Measurements from ENCODE around the gene ALG14. TPM values are rescaled to one million over a fixed set of nuclear protein-coding genes. Genes with fewer than 3 reads are reported as not detected.
"Not testable (repeated sequence)": the region's sequence is repeated elsewhere in the genome, so short reads cannot be mapped to it uniquely, and the experiment has no call there.

The ALG14 gene
- total RNA-seq, 1 donor from 2014 or later = 1.5 TPM

DNA sequence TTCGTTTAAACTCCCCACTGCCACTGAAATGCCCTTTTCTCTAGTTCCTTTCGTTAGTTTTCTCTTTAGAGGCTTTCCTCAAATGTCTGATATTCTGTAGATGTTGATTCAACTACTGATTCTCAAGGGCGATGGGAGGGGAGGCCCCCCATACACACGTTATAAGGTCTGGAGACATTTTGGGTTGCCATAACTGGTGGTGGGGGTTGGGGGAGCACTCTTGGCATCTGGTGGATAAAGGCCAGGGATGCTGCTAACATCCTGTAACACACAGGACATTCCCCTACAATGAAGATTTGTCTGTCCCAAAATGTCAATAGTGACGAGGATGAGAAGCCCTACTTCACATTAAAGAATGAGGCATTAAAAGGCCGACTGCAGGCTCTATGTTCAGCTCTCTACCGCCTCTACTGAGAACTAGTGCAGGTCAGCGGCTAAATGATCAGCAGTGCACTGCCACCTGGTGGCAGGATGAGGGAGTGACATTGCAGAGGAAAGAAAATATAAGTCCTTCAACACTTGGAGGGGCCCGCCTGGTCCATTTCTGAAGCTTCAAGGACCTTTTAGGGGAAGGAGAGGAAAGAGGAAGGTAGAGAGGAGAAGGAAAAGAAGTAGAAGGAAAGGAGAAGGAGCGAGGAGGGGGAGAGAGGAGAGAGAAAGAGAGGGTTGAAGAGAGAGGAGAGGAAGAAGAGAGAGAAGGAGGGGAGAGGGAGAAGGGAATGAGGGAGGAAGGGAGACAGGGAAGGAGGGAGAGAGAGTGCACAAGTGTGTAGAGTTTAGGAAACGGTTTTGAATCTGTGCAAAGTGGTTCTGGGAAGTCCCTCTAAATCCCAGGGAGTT, 29.4 kb downstream of the ALG14 start:
- DNase-seq (ENCODE audit: low read depth in 2 of 2) = peak; percentile 79 to 89

DNA sequence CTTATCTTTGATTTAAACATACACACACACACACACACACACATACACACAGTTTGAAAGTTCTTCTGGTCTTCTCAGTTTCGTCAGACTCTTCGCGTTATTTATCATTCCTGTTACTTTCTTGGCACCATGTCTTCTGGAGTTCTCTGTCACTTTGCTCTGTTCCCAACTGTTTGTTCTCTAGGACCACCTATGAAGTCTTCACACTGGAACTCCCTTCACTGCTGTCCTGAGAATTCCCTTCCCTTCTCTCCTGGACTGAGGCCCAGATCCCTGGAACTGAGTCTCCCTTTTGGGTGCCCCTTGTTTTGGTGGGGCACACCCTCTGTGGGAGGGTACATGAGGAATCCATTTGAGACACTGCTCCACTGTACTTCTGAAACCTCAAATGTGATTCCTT, 30.5 kb downstream of the ALG14 start:
- DNase-seq (ENCODE audit: low read depth in 2 of 2) = no peak

DNA sequence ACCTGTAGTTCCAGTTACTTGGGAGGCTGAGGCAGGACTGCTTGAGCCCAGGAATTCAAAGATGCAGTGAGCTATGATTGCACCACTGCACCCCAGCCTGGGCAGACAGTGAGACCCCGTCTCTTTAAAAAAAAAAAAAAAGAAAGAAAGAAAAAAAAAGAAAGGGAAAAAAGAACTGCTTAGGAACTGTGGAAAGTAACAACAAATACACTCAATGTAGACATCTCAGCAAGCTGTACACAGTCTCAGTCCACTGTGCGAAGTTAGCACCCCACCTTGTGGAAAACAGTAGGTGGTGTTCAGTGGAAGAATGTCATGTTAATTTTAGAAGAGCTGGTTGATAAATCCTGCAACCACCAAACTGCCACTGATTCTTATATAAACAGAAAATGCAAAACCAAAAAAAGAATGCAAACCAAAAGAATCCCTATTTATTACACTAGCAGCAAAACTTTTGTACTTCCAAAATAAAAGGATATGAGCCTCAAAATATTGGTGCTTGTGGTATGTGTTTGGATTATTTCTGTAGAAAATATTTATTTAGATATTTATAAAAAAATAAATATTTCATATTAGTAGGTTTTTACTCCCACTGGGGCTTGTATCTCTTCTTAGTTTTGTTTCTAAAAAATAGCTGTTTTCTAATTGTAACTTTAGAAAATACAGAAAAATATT, 31.1 kb downstream of the ALG14 start:
- peak; percentile 86 to 88 for DNase-seq (ENCODE audit: low read depth in 2 of 2)

DNA sequence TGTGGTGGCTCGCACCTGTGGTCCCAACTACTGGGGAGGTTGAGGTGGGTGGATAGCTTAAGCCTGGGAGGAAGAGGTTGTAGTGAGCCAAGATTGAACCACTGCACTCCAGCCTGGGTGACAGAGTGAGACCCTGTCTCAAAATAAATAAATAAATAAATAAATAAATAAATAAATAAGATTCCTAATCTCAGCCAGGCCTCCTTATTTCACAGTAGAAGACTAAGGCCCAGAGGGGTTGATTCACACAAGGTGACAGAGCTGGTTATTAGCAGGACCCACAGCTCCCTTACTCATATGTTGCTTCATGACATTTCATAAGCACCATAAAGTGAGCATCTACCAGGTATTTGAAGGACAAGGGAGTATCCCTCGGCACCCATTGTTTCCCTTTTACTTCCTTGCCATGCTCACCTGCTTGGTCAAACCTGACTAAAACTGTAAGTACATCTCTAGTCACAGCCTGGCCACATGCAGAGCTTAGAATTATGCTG, 32.7 kb downstream of the ALG14 start:
- DNase-seq (ENCODE audit: low read depth in 2 of 2) = no peak

DNA sequence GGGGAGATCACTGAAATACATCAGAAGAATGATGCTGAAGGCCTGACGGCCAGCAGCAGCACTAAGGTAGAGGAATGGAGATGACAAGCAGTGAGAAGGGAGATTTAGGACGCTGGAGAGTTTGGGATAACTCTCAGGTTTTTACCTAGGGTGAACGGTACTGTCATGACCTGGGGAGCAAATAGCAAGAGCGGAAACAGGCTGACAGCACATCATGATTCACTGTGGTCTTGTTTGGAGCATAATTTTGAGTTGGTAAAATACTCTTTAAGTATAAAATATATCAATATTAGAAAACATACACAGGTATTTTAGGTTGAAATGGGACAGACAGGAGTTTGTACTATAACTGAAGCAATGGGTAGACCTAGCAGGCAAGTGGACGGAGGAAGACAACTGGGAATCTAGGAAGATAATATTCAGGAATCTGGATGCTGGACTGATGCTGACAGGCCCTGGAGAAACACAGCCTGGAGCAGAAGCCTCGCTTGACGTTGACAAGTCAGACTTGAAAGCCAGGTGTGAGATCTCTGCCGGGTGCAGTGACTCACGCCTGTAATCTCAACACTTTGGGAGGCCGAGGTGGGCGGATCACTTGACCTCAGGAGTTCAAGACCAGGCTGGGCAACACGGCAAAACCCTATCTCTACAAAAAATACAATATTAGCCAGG, 33.3 kb downstream of the ALG14 start:
- no peak for DNase-seq (ENCODE audit: low read depth in 2 of 2)

DNA sequence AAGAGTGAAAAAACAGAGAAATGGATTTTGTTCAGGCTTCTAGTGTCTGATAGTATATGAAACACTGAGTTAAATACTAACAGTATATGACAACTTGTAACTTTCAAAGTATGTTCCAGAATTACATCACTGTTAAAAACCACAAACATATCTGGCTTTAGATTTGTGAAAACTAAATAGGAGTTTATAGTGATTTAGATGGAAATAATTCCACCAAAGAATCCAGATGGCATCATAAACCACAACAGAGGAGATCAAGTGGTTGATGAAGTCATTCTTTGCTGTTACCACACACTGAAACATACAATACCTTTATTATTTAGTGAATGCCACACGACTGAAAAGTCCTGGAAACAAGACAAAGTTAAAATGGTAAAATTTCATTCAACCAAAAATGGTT, 37.2 kb downstream of the ALG14 start:
- no peak for DNase-seq (ENCODE audit: low read depth in 2 of 2)

DNA sequence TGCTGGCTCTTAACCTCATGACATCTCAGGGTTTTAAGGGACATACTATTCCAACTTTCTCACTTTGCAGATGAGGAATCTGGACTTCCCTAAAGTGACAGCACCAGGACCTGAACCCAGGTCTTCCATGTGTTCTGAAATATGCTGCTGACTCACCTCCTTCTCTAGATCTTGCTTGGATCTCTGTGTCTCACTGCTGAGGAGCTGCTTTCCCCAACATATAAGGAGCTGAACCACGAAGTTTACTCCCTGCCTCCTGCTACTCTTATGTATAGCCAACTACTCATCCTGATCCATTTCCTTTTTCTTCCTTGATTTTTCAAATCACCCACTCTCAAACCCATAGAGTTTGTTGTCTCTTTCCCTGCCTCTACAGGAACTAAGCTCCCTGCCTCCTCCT, 38.2 kb downstream of the ALG14 start:
- DNase-seq (ENCODE audit: low read depth in 2 of 2) = no peak

DNA sequence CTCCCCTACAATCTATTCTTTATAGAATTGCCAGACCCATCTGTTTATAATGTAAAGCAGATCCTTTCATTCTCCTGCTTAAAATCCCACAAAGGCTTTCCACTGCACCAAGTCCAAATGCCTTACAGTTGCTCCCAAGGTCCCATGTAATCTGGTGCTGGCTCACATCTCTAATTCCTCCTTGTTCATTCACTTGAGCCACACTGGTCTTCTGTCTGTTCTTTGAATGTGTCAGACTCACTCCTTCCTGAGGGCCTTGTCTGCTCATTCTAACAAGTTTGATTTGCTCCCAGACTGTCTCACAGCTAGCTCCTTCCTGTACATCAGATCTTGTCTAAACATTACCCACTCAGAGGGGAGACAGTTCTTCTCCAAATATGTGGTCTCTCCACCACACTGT, 38.9 kb downstream of the ALG14 start:
- DNase-seq (ENCODE audit: low read depth in 2 of 2) = no peak

DNA sequence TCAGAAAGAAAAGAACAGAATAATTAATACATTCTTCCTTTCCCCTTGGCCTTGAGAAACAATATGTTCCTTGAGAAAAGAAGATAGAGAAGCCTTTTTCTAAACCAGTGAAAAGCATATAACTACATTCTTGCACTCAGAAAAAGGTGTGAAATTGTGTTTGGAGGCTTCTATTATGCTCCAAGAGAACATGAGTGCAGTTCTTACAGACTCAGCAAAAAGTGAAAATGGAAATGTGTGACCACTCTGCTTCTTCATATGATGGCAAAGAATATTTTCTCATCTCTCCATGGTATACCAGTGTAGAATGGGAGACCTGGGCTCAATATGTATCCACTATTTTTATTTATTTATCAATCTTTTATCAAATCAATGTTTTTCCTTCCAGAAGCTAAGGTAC, 43.2 kb downstream of the ALG14 start:
- no peak for DNase-seq (ENCODE audit: low read depth in 2 of 2)

DNA sequence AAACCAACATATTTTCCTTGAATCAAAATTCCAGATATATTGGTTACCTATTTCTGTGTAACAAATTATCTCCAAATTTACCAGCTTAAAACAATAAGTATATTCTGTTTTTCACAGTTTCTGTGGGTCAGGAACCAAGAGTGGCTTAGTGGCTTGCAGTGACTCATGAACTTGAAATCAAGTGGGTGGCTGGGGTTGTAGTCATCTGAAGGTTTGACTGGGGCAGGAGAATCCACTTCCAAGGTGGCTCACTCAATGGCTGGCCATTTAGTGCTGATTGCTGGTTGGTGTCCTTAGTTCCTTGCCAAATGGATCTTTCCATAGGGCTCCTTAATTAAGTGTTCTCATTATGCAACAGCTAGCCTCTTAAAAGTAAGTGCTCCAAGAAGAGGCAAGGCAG, 43.8 kb downstream of the ALG14 start:
- no peak for DNase-seq (ENCODE audit: low read depth in 2 of 2)

DNA sequence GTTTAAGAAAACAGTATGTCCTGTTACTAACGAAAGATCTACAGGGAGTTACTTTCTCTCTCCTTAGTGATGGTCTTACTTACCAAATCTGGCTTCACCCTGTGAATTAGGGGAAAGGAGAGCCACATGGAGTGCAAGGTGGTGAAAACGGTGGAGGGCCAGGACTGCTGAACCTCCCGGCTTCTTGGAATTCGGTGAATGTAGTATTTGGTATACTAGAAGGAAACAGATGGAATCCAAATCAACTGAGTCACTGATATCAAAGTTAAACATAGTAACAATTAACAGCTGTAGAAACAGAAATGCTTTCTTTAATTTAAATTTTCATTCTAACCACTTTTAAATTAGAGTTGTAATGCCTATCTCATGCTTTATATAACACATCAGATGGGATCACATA, 45.7 kb downstream of the ALG14 start:
- peak in 1 of 2 donors; percentile 29 for DNase-seq (ENCODE audit: low read depth in 2 of 2)

DNA sequence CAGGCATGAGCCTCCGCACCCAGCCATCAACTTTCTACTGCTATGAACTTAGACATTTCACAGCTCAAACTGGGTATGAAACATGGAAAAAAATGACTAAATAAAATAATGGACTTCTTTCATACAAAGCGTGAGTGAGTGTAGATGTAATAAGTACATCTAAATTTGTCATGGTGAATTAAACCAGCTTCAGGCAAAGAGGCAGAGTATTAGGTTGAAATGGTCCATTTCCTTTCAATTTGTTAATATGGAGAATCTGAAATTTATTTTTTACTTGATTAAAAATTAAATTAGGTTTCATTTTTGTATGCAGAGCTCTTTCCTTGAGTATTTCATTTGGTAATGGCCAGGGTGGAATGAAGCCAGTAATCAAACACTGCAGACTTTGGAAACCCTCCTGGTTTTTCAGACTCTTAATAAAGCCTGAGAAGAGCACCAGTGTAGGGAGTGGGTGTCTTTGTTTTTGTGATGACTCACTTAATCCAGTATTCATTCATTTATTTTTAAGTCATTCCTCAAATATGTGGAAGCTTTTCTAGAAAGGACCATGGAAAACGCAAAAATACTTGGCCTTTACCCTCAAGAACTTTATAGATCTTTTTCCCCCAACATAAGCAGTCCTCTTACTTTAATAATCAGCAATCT, 49.2 kb downstream of the ALG14 start:
- DNase-seq (ENCODE audit: low read depth in 2 of 2) = peak in 1 of 2 donors; percentile 62

DNA sequence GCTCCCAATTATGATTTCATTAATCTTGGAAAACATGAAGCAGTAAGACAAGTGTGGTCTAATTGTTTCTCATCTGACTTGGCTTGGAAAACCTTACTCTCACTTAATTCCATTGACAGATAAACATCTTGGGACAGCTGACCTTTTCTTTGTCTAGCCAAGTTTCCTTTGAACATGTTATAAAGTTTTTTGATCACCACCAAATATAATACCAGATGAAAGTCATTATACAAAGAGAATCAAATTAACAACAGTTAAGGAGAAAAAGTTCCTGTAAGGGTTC, 50.2 kb downstream of the ALG14 start:
- peak in 1 of 2 donors; percentile 61 for DNase-seq (ENCODE audit: low read depth in 2 of 2)

DNA sequence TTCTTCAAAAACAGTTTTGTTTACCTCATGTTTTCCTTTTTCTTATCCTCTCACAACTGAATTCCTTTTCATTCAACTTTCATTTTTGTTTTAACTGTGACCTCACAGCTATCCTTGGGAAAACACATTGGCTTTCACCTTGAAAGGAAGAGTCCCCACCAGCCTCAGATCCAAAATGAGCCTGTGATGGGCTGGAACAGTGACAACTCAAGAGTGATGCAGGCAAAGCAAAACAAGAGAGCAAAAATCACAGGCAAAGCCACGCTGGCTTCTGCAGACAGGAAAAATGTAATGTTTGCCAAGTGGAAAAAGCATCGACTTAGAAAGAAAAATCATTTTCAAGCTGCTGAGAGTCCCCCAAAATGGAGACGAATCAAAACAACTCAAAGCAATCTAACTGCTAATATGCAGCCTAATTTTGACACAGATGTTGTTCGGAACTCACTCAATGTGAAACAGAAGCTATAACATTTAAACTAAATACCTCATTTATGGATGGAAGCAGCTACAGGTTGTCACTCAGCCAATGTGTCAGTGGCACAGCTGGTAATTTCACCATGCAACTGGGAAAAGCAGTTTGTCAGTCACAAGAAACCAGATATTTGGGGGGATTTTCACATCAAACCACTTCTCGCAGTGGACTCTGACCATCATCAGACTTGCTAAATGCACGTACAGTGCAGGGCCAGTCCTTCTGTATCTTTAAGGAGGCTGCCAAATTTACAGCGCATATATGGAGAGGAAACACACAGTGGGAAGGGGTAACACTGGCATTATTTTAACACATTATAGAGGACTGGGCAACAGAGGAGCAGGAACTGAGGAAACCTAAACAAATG, 50.7 kb downstream of the ALG14 start:
- peak in 1 of 2 donors; percentile 52 for DNase-seq (ENCODE audit: low read depth in 2 of 2)

DNA sequence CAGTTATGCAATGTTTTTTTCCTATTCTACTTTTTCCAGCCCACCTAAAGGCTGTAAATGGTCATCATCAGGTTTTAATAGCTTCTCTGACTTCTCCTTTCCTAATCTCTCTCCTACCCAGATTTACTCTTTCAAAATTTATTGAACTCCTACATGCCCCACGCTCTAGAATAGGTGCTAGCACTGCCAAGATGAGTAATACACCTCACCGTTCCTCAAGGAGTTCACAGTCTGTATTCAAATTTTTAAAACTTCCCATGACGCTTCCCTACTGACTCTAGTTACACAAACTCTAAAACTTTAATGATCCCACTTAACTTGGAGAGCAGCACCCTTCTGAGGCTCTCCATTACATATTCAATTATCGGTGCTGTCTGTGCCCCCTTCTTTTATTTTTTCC, 51.6 kb downstream of the ALG14 start:
- DNase-seq (ENCODE audit: low read depth in 2 of 2) = no peak

DNA sequence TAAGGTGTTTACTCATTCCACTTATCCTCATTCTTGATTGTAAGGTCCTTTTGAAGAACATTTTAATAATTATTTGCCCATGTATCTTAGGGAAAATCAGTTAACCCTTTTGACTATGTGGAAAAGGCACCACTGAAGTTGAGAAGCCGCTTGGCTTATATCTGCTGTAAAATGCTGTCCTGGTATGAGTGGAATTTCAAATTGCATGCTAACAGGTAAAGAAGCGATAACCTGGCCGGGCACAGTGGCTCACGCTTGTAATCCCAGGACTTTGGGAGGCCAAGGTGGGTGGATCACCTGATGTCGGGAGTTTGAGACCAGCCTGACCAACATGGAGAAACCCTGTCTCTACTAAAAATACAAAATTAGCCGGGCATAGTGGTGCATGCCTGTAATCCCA, 53.3 kb downstream of the ALG14 start:
- DNase-seq (ENCODE audit: low read depth in 2 of 2) = not testable (repeated sequence)

DNA sequence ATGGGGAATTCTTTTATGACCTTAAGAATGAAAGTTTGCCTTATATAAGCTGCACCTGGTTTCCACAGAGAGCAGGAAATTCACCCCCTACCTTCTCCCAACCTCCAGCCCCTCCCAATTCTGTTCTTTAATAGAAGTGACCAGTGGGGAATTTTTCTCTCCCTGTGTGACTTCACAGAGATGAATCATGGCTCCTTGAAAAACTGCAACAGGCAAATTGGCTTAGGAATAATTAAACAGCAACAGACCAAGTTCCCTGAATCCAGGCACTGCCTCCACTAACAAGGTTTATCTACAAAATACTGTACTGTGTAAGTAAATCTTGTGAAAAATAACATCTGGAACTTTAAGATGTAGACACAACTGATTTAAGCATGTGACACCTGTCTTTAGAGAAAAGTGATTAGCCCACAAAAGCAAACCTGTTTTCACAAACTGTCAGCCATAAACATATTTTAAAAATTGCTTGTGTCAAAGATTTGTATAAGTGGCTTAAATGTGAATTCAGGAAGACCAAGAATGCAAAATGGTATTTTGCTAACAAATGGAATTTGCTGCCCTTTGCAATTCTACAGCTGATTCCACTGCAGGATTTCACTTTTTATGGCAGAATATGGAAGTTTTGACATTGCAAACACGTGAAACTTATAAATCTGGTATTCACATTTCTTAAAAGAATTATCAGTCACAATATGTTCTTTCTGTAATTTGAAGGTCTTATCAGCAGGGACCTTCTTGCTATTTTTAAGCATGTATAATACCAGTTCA, 54.0 kb downstream of the ALG14 start:
- peak in 1 of 2 donors; percentile 49 for DNase-seq (ENCODE audit: low read depth in 2 of 2)

DNA sequence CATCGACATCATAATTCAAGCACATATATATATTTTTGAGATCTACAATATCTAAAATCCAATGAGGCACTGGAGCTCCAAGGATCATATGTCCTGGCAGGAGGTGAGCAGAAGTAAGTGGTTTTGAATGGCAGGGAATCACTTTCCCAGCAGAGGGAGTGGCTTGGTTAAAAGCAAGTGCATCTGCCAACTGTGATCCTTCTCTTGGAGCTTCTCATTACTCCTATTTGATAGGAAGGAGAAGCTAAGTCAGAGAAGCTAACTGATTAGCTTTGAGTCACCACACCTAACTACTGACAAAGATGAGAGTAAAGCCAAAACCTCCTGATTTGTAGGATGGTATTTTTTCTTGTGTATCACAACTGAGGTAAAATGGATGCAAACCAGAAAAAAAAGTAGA, 55.0 kb downstream of the ALG14 start:
- no peak for DNase-seq (ENCODE audit: low read depth in 2 of 2)

DNA sequence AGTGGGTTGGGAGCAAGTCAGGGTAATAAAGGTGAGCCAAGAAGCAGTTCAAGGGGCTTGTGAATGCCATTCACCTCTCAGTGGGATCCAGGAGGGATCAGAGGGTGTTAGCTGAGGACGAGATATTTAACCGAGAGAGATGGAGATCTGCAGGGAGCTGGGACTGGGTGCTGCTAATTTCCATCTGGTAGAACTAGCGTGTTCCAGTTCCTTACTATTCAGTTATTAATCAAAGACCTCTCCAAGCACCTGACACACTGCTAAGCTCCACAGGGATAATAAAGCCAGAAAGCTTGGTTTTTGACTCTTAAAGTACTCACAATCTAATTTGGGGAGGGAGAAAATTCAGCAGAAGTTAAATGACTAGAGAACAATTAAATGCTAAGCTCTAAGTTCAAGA, 57.7 kb downstream of the ALG14 start:
- DNase-seq (ENCODE audit: low read depth in 2 of 2) = no peak

DNA sequence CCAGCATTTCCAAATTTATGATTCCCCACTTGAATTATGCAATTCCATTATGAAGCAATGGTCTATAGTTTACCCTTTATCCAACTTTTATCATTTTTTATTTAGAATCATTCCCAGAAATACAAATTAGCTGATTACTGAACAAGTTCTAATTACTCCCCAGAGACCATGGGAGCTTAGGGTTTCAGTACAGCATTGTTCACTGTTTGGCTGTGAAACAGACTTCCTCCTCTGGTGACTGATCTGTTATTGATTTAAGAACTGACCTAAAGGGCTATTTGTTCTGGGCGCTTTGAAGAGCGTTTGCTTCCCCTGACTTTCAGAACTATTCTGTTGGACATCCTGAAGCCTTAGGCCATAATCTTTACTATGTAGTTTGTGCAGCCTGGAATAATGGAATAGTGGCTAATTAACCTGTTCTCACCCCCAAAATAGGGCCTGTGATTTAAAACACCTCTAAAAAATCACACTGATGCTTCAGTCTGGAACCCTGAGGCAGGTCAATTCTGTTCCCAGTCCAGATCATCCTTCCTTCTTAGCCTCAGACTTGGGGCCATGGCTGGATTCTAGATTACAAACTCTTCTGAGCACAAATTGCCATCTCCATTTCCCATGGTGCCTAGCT, 58.7 kb downstream of the ALG14 start:
- peak; percentile 80 to 94 for DNase-seq (ENCODE audit: low read depth in 2 of 2)

Data from dermis microvascular lymphatic vessel endothelial cell (primary cell).